Neural crest cell (in vitro differentiated cells): ENCODE results near the gene ELMO1. TPM values are rescaled to one million over a fixed set of nuclear protein-coding genes. Genes with fewer than 3 reads are reported as not detected.

ENCODE experiments used
- DNase-seq: peaks from one replicate; pipeline ENCODE4 v3.0.0; 2021; ENCODE audit warnings: low read depth, mixed read lengths, low spot score
- H3K27ac Mint-ChIP-seq: one replicate; pipeline ENCODE4 v1.8.0; 2021; ENCODE audit warnings: mild to moderate bottlenecking, mixed read lengths; ENCODE audit not compliant: unreplicated experiment
- H3K27me3 Mint-ChIP-seq: 2 replicates; pipeline ENCODE4 v1.8.0; 2021; ENCODE audit warnings: low read depth, mild to moderate bottlenecking, mixed read lengths
- H3K36me3 Mint-ChIP-seq: 2 replicates; pipeline ENCODE4 v1.8.0; 2021; ENCODE audit warnings: low read depth, mild to moderate bottlenecking, mixed read lengths
- H3K4me1 Mint-ChIP-seq: 2 replicates; pipeline ENCODE4 v1.8.0; 2021; ENCODE audit warnings: mixed read lengths
- H3K4me3 Mint-ChIP-seq: one replicate; pipeline ENCODE4 v1.8.0; 2021; ENCODE audit warnings: mild to moderate bottlenecking, mixed read lengths
- H3K9me3 Mint-ChIP-seq: 2 replicates; pipeline ENCODE4 v1.8.0; 2021; ENCODE audit warnings: mixed read lengths
- total RNA-seq: library from RNA; stranded (reverse); gene quantifications from 2 replicates; pipeline ENCODE4 v1.2.1, GENCODE V29; 2021
- TF ChIP-seq, protein P1 (sequence below): fragments of 200-600 bp; sonication (generic); conservative IDR thresholded peaks from 2 replicates; pipeline ENCODE4 v1.5.0; 2021; ENCODE audit warnings: antibody characterized with exemption, mild to moderate bottlenecking

ELMO1 gene
- total RNA-seq, 1 donor from 2014 or later: 7.4 TPM

GRCh38 chr7:37439653-37440026, 9.0 kb downstream of the ELMO1 start:
- H3K27me3 Mint-ChIP-seq: no peaks in the 10 kb centered on the region
- no peaks in the 10 kb centered on the region for H3K36me3 Mint-ChIP-seq
- no peaks in the 10 kb centered on the region for H3K9me3 Mint-ChIP-seq
- peaks cover 20% of the 10 kb centered on the region for H3K4me1 Mint-ChIP-seq
- TF ChIP-seq, protein P1, sequence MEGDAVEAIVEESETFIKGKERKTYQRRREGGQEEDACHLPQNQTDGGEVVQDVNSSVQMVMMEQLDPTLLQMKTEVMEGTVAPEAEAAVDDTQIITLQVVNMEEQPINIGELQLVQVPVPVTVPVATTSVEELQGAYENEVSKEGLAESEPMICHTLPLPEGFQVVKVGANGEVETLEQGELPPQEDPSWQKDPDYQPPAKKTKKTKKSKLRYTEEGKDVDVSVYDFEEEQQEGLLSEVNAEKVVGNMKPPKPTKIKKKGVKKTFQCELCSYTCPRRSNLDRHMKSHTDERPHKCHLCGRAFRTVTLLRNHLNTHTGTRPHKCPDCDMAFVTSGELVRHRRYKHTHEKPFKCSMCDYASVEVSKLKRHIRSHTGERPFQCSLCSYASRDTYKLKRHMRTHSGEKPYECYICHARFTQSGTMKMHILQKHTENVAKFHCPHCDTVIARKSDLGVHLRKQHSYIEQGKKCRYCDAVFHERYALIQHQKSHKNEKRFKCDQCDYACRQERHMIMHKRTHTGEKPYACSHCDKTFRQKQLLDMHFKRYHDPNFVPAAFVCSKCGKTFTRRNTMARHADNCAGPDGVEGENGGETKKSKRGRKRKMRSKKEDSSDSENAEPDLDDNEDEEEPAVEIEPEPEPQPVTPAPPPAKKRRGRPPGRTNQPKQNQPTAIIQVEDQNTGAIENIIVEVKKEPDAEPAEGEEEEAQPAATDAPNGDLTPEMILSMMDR: no peak
- H3K4me3 Mint-ChIP-seq: no peak overlapping the region
- no peak for DNase-seq
- H3K27ac Mint-ChIP-seq: no peak overlapping the region

- Mint-ChIP-seq H3K36me3 (no peaks in the 10 kb centered on the region), H3K4me1 (peaks cover 24% of the 10 kb centered on the region), H3K27ac (no peak overlapping the region), H3K9me3 (no peaks in the 10 kb centered on the region), H3K4me3 (no peak overlapping the region), H3K27me3 (no peaks in the 10 kb centered on the region)
- DNase-seq: no peak
- TF ChIP-seq, protein P1: no peak
These were observed 9.6 kb downstream of the ELMO1 start for GRCh38 chr7:37438906-37439652.

DNA sequence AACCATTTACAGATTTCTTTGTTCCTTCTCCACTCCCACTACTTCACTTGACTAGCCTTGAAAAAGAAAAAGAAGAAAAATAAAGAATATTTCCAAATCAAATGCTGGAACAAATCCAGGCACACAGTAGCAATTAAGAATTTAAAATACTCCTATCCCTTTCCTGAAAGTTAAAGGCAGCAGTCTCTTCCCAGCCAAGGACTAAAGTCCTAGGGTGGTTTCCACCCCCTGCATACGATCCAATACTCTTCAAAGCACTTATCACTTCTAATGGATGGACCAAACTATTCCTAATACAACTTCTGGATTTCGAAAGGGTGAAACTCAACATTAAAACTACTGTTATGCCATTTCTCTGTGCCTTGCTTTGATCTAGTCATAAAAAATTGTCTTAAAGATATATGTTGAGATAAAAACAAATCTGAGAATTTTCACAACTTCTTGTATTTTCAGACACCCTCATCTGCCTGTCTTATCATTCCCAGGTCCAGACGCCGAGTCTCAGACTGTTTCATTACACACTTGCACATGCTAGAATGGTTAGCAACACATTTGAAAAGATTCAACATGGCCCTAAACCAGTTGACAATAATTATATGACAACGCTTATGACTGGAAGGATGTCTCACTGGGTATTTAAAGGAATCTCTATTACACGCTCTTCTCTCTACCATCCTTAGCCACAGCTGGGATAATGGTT, 13.4 kb downstream of the ELMO1 start:
- Mint-ChIP-seq H3K9me3 (no peaks in the 10 kb centered on the region), H3K36me3 (no peaks in the 10 kb centered on the region), H3K27me3 (no peaks in the 10 kb centered on the region), H3K27ac (no peak overlapping the region), H3K4me3 (no peak overlapping the region), H3K4me1 (peaks cover 11% of the 10 kb centered on the region)
- TF ChIP-seq, protein P1: no peak
- no peak for DNase-seq

- TF ChIP-seq, protein P1: no peak
- H3K4me3 Mint-ChIP-seq: no peak overlapping the region
- DNase-seq: no peak
- H3K4me1 Mint-ChIP-seq: peaks cover 11% of the 10 kb centered on the region
- H3K27me3 Mint-ChIP-seq: no peaks in the 10 kb centered on the region
- H3K36me3 Mint-ChIP-seq: no peaks in the 10 kb centered on the region
- H3K27ac Mint-ChIP-seq: no peak overlapping the region
- H3K9me3 Mint-ChIP-seq: no peaks in the 10 kb centered on the region
These were observed 14.1 kb downstream of the ELMO1 start for GRCh38 chr7:37434529-37434928.

GRCh38 chr7:37433166-37433565, 15.5 kb downstream of the ELMO1 start:
- H3K27me3 Mint-ChIP-seq: no peaks in the 10 kb centered on the region
- TF ChIP-seq, protein P1: no peak
- H3K4me1 Mint-ChIP-seq: peaks cover 11% of the 10 kb centered on the region
- DNase-seq: no peak
- no peak overlapping the region for H3K27ac Mint-ChIP-seq
- no peak overlapping the region for H3K4me3 Mint-ChIP-seq
- no peaks in the 10 kb centered on the region for H3K9me3 Mint-ChIP-seq
- no peaks in the 10 kb centered on the region for H3K36me3 Mint-ChIP-seq
